GM12878 (cell line): ENCODE data around the gene SELENBP1.
A peak's percentile ranks its signal among the peaks of the same experiment; 100 is the strongest.

Source experiments
- FOS ChIP-seq: IDR thresholded peaks from 3 replicates; pipeline ENCODE4 v1.6.1; 2011; ENCODE audit warnings: borderline replicate concordance; ENCODE audit not compliant: insufficient read length; ENCODE audit errors: extremely low read depth
- IKZF2 ChIP-seq, 2 experiments: fragments of 450-650 bp; IDR thresholded peaks; 2 replicates each; pipeline ENCODE4 v1.6.1; 2017; ENCODE audit warnings: mild to moderate bottlenecking in 2 of 2, moderate library complexity in 2 of 2
- NFXL1 ChIP-seq: fragments of 450-650 bp; IDR thresholded peaks from 2 replicates; pipeline ENCODE4 v1.6.1; 2017; ENCODE audit warnings: antibody characterized with exemption, mild to moderate bottlenecking, borderline replicate concordance
- NR2F1 ChIP-seq: fragments of 450-650 bp; conservative IDR thresholded peaks from 2 replicates; pipeline ENCODE4 v1.6.1; 2017; ENCODE audit warnings: mild to moderate bottlenecking
- PML ChIP-seq: IDR thresholded peaks from 2 replicates; pipeline ENCODE4 v1.6.1; 2012; ENCODE audit warnings: low read length, inconsistent platforms
- POLR2A ChIP-seq: IDR thresholded peaks from 2 replicates; pipeline ENCODE4 v1.6.1; 2011; ENCODE audit warnings: low read depth, mild to moderate bottlenecking, low read length
- POLR2AphosphoS5 ChIP-seq: IDR thresholded peaks from 2 replicates; pipeline ENCODE4 v1.6.1; 2011; ENCODE audit warnings: mild to moderate bottlenecking, low read length, inconsistent platforms
- RAD21 ChIP-seq: IDR thresholded peaks from 2 replicates; pipeline ENCODE4 v1.6.1; 2011; ENCODE audit warnings: mild to moderate bottlenecking, low read depth, low read length, moderate library complexity; ENCODE audit not compliant: insufficient read depth
- TARDBP ChIP-seq: IDR thresholded peaks from 2 replicates; pipeline ENCODE4 v1.6.1; 2016; ENCODE audit warnings: borderline replicate concordance
- ZNF217 ChIP-seq: fragments of 450-650 bp; IDR thresholded peaks from 2 replicates; pipeline ENCODE4 v1.6.1; 2017; ENCODE audit warnings: antibody characterized with exemption, mild to moderate bottlenecking
- ZNF274 ChIP-seq: IDR thresholded peaks from one replicate; pipeline ENCODE4 v1.8.0; 2011; ENCODE audit not compliant: insufficient read length, insufficient read depth
- TF ChIP-seq, protein P1 (sequence below), 3 experiments: IDR thresholded peaks in 2 of 3; conservative IDR thresholded peaks in 1 of 3; 2 replicates each; pipeline ENCODE4 v1.5.1; 2011; ENCODE audit warnings: low read depth in 3 of 3, low read length in 3 of 3, mild to moderate bottlenecking in 3 of 3, control low read depth in 2 of 3, moderate library complexity in 2 of 3, inconsistent platforms in 1 of 3, mixed read lengths in 1 of 3; ENCODE audit not compliant: control insufficient read depth in 2 of 3, insufficient read depth in 1 of 3; ENCODE audit errors: extremely low read depth in 1 of 3
- TF ChIP-seq, protein P2 (sequence below): IDR thresholded peaks from 2 replicates; pipeline ENCODE4 v1.6.1; 2011; ENCODE audit warnings: mild to moderate bottlenecking, low read depth, low read length, moderate library complexity; ENCODE audit not compliant: insufficient replicate concordance

DNA sequence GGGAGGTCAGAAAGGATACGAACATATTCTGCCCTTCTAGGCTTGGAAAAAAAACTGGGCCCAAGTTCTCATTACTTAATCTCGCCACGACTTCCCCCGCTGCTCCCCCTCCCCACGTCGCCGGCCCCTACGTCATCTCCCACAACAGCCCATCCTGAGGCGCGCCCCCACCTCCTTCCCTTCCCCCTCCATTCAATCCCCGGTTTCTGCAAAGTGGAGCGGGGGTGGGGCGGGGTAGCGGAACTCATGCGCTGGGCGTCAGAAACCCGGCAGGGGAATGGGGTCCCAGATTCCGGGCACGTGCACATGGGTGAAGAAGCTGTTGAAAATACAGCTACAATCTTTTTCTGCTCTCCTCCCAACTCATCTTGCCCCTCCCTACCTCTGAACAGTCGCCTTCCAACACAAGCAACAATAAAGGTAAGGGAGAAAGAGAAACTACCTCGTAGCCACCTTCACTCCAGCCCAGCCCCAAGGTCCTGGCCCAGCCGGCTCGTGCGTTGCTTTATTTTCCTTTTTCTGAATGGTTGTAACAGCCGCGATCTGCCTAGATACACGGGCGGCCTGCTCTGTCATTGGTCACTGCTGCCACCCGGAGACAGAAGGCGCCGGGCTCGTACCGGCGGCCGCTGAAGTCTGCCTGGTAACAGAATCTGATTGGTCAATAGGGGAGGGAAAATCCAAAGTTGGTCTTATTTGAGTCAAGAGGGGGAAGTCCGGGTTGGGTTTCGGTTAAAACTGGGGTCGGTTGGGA, 25.6 kb downstream of the SELENBP1 start, which contains the start of gene RFX5:
- peak; percentile 62 to 74; a peak in 3 of 4 replicates for TF ChIP-seq IKZF2 (IDR thresholded peaks at IDR 0.05)
- TF ChIP-seq, protein P1, sequence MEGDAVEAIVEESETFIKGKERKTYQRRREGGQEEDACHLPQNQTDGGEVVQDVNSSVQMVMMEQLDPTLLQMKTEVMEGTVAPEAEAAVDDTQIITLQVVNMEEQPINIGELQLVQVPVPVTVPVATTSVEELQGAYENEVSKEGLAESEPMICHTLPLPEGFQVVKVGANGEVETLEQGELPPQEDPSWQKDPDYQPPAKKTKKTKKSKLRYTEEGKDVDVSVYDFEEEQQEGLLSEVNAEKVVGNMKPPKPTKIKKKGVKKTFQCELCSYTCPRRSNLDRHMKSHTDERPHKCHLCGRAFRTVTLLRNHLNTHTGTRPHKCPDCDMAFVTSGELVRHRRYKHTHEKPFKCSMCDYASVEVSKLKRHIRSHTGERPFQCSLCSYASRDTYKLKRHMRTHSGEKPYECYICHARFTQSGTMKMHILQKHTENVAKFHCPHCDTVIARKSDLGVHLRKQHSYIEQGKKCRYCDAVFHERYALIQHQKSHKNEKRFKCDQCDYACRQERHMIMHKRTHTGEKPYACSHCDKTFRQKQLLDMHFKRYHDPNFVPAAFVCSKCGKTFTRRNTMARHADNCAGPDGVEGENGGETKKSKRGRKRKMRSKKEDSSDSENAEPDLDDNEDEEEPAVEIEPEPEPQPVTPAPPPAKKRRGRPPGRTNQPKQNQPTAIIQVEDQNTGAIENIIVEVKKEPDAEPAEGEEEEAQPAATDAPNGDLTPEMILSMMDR (IDR thresholded peaks at IDR 0.05 in 2 of 3, conservative IDR thresholded peaks at IDR 0.05 in 1 of 3; ENCODE audit: control insufficient read depth in 2 of 3, extremely low read depth in 1 of 3, insufficient read depth in 1 of 3, low read depth in 3 of 3, low read length in 3 of 3): no peak
- TF ChIP-seq NR2F1: peak; percentile 16
- TF ChIP-seq, protein P2, sequence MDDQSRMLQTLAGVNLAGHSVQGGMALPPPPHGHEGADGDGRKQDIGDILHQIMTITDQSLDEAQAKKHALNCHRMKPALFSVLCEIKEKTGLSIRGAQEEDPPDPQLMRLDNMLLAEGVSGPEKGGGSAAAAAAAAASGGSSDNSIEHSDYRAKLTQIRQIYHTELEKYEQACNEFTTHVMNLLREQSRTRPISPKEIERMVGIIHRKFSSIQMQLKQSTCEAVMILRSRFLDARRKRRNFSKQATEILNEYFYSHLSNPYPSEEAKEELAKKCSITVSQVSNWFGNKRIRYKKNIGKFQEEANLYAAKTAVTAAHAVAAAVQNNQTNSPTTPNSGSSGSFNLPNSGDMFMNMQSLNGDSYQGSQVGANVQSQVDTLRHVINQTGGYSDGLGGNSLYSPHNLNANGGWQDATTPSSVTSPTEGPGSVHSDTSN: no peak
- peak; percentile 85 for TF ChIP-seq POLR2AphosphoS5
- TF ChIP-seq FOS: peak; percentile 32
- TF ChIP-seq PML: peak; percentile 79
- TF ChIP-seq ZNF274: no peak
- no peak for TF ChIP-seq NFXL1
- TF ChIP-seq RAD21: no peak
- TF ChIP-seq TARDBP: peak; percentile 81; the same call in 1 of the 2 replicates
- peak; percentile 67 for TF ChIP-seq POLR2A
- TF ChIP-seq ZNF217: no peak
